DND-41 (cell line): ENCODE measurements around the gene SMURF2.

Experiments used
- CTCF ChIP-seq: IDR thresholded peaks from 2 replicates; pipeline ENCODE4 v1.5.1; 2012; ENCODE audit warnings: borderline replicate concordance, low read length, moderate library complexity, mild to moderate bottlenecking; ENCODE audit not compliant: poor library complexity, severe bottlenecking; ENCODE audit errors: extremely low read depth
- EZH2 ChIP-seq: IDR thresholded peaks from 3 replicates; pipeline ENCODE4 v1.6.1; 2012; ENCODE audit warnings: borderline replicate concordance, low read depth, mild to moderate bottlenecking, moderate library complexity, low read length, inconsistent platforms; ENCODE audit not compliant: severe bottlenecking

GRCh38 chr17:64625541-64625940 is 36.6 kb downstream of the SMURF2 start:
- no peak for TF ChIP-seq CTCF
- TF ChIP-seq EZH2, result no peak
